Measurements from ENCODE around the gene EGFR.

DNA sequence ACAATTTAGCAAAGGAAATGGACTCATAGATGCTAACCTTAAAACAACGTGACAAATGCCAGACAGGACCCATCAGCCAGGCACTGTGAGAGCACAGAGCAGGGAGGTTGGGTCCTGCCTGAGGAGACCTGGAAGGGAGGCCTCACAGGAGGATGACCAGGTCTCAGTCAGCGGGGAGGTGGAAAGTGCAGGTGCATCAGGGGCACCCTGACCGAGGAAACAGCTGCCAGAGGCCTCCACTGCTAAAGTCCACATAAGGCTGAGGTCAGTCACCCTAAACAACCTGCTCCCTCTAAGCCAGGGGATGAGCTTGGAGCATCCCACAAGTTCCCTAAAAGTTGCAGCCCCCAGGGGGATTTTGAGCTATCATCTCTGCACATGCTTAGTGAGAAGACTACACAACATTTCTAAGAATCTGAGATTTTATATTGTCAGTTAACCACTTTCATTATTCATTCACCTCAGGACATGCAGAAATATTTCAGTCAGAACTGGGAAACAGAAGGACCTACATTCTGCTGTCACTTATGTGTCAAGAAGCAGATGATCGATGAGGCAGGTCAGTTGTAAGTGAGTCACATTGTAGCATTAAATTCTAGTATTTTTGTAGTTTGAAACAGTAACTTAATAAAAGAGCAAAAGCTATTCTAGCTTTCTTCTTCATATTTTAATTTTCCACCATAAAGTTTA, 188.8 kb downstream of the EGFR start:
- TF ChIP-seq POLR2A (IDR thresholded peaks at IDR 0.05) = no peak
- TF ChIP-seq CTCF (IDR thresholded peaks at IDR 0.05) = no peak
- TF ChIP-seq EP300 (IDR thresholded peaks at IDR 0.05) = no peak

All from sigmoid colon (tissue), 4 donors.